Kidney epithelial cell (primary cell): ENCODE data around the gene PIK3CA. TPM values are rescaled to one million over a fixed set of nuclear protein-coding genes. Genes with fewer than 3 reads are reported as not detected.

Experiments used
- DNase-seq: peaks from one replicate; pipeline ENCODE4 v3.0.0-alpha.2; 2010; ENCODE audit warnings: low read depth
- H3K27me3 ChIP-seq: 2 replicates; pipeline ENCODE4 v1.6.0; 2011; ENCODE audit warnings: low read length; ENCODE audit not compliant: control insufficient read depth, insufficient read depth
- H3K36me3 ChIP-seq: 2 replicates; pipeline ENCODE4 v1.5.1; 2011; ENCODE audit warnings: low read length; ENCODE audit not compliant: control insufficient read depth, insufficient read depth
- H3K4me3 ChIP-seq: 2 replicates; pipeline ENCODE4 v1.5.1; 2011; ENCODE audit warnings: low read depth, mild to moderate bottlenecking, control low read depth, low read length
- total RNA-seq: library from RNA; depleted of rRNA; stranded (reverse); fragments of >200 nt; gene quantifications from 2 replicates; pipeline ENCODE4 v1.2.3, GENCODE V29; 2015
- TF ChIP-seq, protein P1 (sequence below): IDR thresholded peaks from 2 replicates; pipeline ENCODE4 v1.5.1; 2011; ENCODE audit warnings: mild to moderate bottlenecking, moderate library complexity, low read length, control low read depth, inconsistent platforms; ENCODE audit not compliant: insufficient read depth, poor library complexity, severe bottlenecking

The PIK3CA gene
- total RNA-seq, 1 donor from 2014 or later: 15.8 TPM

GRCh38 chr3:179264449-179264848 is 116.3 kb downstream of the PIK3CA start:
- Histone ChIP-seq H3K27me3 (no peaks in the 10 kb centered on the region), H3K4me3 (no peak overlapping the region), H3K36me3 (no peaks in the 10 kb centered on the region)
- no peak for DNase-seq
- TF ChIP-seq, protein P1, sequence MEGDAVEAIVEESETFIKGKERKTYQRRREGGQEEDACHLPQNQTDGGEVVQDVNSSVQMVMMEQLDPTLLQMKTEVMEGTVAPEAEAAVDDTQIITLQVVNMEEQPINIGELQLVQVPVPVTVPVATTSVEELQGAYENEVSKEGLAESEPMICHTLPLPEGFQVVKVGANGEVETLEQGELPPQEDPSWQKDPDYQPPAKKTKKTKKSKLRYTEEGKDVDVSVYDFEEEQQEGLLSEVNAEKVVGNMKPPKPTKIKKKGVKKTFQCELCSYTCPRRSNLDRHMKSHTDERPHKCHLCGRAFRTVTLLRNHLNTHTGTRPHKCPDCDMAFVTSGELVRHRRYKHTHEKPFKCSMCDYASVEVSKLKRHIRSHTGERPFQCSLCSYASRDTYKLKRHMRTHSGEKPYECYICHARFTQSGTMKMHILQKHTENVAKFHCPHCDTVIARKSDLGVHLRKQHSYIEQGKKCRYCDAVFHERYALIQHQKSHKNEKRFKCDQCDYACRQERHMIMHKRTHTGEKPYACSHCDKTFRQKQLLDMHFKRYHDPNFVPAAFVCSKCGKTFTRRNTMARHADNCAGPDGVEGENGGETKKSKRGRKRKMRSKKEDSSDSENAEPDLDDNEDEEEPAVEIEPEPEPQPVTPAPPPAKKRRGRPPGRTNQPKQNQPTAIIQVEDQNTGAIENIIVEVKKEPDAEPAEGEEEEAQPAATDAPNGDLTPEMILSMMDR: no peak

DNA sequence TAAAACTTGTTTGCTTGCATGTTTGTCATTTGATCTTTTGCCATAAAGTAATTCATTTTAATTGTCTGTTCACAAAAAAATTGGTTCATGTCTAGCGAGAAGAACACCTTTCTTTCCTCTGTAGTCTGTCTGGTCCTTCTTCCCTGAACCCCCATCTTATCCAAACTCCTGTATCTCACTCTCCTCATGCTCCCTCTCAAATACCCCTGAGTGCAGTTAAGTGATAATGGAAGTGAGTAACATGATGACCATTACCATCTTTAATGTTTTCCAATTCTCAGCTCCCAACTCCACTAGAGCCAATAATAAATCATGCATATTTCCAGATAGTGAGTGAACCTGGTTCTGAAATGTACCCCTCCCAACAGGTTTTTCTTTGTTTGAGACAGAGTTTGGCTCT is 116.9 kb downstream of the PIK3CA start:
- TF ChIP-seq, protein P1: no peak
- no peaks in the 10 kb centered on the region for H3K36me3 ChIP-seq
- no peaks in the 10 kb centered on the region for H3K27me3 ChIP-seq
- no peak for DNase-seq
- H3K4me3 ChIP-seq: no peak overlapping the region

DNA sequence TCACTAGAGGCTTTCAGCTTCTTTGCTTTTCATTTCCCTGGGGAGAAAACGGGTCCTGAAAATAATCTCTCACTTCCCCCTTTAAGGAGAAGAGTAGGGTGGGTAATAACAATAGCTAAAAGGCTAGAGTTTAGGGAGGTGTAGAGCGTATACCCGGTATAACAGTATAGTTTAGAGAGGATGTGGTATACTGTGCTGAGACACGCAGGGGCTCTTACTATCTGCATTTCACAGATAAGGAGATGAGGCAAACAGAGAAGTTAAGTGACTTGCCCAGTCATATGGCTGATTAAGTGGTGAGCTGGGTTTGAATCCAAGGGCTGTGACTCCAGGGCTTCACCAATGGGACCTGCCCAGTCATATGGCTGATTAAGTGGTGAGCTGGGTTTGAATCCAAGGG is 117.7 kb downstream of the PIK3CA start:
- Histone ChIP-seq H3K4me3 (no peak overlapping the region), H3K27me3 (no peaks in the 10 kb centered on the region), H3K36me3 (no peaks in the 10 kb centered on the region)
- no peak for DNase-seq
- TF ChIP-seq, protein P1: no peak

DNA sequence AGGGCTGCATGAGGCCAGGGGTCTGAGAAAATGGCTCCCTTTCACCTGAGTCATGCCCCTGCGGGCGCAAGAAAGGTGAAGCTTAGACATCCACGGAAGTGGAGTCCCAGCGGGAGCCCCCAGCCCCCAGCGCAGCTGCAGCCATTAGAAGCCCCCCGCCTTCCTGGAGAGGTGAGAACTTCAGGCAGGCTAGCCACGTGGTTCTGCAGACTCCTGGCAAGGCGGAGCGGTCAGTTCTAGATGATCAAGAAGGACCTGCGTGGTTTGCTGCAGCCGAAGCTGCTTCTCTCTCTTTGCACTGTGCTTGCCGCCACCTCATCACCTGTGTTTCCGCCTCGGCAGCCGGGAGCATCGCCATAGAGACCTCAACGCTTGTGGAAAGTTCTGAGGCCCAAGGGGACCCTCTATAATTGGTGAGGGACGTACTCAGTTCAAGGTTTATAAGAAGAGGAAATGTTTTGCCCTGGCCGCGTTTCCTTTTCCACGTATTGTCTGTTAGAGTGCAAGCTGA is 118.6 kb downstream of the PIK3CA start:
- Histone ChIP-seq H3K36me3 (no peaks in the 10 kb centered on the region), H3K27me3 (no peaks in the 10 kb centered on the region), H3K4me3 (no peak overlapping the region)
- TF ChIP-seq, protein P1: no peak
- DNase-seq: no peak

- Histone ChIP-seq H3K27me3 (no peaks in the 10 kb centered on the region), H3K4me3 (no peak overlapping the region), H3K36me3 (no peaks in the 10 kb centered on the region)
- TF ChIP-seq, protein P1: no peak
- no peak for DNase-seq
Observed at GRCh38 chr3:179268400-179269051, 120.4 kb downstream of the PIK3CA start.

DNA sequence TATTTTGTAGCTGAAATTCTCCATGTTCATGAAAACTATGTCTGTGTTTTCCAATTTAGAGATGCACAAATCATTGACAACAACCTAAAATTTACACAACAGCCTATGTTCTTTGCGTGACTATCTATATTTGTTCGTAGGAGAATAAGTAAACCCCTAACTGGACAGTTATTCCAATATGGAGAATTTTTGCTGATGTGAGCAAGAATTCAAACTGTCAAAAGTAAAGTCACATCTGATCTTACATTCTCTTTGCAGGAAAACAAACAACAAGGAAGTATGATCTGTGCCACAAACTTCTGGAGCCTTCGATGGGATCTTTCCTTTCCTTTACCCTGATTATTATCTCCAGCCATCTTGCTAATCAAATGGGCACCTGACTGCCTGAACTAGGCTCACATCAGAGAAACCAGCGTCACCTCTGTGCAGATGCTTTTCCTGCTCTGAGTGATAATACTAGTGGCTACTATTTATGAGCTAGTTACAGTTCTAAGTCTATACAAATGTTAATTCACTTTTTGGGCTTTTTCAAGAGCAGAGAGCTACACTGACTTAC is 121.1 kb downstream of the PIK3CA start:
- H3K27me3 ChIP-seq: no peaks in the 10 kb centered on the region
- no peak overlapping the region for H3K4me3 ChIP-seq
- DNase-seq: no peak
- no peaks in the 10 kb centered on the region for H3K36me3 ChIP-seq
- TF ChIP-seq, protein P1: no peak
